ENCODE data around the gene MAN2B2. TPM values are rescaled to one million over a fixed set of nuclear protein-coding genes. Genes with fewer than 3 reads are reported as not detected.

MAN2B2 gene
- total and polyA plus RNA-seq, 9 of the 15 experiments (the other 6 are each of a cell fraction or from before 2014, with no cell fraction given), result 0.21 to 8.8 (median 3.7) TPM

GRCh38 chr4:6574747-6575502 is at the start of gene MAN2B2 (continued):
- TF ChIP-seq, protein P1, sequence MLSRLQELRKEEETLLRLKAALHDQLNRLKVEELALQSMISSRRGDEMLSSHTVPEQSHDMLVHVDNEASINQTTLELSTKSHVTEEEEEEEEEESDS (CRISPR knock-in tag; IDR thresholded peaks at IDR 0.05), result no peak
- TF ChIP-seq, protein P2, sequence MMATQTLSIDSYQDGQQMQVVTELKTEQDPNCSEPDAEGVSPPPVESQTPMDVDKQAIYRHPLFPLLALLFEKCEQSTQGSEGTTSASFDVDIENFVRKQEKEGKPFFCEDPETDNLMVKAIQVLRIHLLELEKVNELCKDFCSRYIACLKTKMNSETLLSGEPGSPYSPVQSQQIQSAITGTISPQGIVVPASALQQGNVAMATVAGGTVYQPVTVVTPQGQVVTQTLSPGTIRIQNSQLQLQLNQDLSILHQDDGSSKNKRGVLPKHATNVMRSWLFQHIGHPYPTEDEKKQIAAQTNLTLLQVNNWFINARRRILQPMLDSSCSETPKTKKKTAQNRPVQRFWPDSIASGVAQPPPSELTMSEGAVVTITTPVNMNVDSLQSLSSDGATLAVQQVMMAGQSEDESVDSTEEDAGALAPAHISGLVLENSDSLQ (IDR thresholded peaks at IDR 0.05), result 0 out of 2 replicates have a peak, but pooled peaks have one; percentile 10
- TF ChIP-seq MGA (IDR thresholded peaks at IDR 0.05) (peak; percentile 68), ERF (CRISPR knock-in tag; IDR thresholded peaks at IDR 0.05) (no peak), GTF2F1 (IDR thresholded peaks at IDR 0.05; ENCODE audit: low read depth, low read length) (no peak), ZNF551 (CRISPR knock-in tag; IDR thresholded peaks at IDR 0.05) (no peak), ZNF212 (CRISPR knock-in tag; IDR thresholded peaks at IDR 0.05) (no peak), VEZF1 (CRISPR knock-in tag; IDR thresholded peaks at IDR 0.05) (peak; percentile 71), PHF8 (IDR thresholded peaks at IDR 0.05; ENCODE audit: borderline replicate concordance, low read length) (peak; percentile 90; the same call in 1 of the 2 replicates), LEF1 (IDR thresholded peaks at IDR 0.05) (no peak), L3MBTL2 (IDR thresholded peaks at IDR 0.05) (peak; percentile 72), POLR2B (IDR thresholded peaks at IDR 0.05; ENCODE audit: low read depth, partially characterized antibody) (peak; percentile 68)
- TF ChIP-seq, protein P3, sequence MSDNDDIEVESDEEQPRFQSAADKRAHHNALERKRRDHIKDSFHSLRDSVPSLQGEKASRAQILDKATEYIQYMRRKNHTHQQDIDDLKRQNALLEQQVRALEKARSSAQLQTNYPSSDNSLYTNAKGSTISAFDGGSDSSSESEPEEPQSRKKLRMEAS (CRISPR knock-in tag; IDR thresholded peaks at IDR 0.05), result peak; percentile 61

Data from K562 (cell line).